ENCODE measurements around the gene WWOX.
A peak's percentile ranks its signal among the peaks of the same experiment; 100 is the strongest.

The WWOX gene

DNA sequence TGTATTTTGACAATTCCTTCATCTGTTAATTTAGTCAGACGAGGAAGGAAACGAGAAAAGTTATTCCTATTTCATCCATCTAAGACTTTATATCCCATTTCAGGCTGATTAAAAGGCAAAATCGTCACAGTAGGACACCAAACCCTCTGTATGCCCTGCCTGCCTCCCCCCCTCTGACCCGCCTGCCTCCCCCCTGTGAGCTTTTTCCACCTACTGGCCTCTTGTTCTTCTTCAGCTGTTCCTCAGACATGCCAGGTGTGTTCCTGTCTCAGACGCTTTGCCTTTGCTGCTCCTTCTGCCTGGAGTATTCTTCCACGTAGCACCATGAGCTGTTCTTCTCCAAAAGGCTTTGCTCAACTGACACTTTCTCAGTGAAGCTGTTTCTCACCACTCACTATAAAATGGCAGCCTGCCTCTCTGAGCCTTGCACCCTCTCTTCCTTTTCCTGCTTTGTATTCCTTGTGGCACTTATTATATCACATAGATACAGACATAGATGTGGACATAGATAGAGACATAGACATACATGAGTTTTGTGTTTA is 777.7 kb downstream of the WWOX start:
- DNase-seq: no peak

DNA sequence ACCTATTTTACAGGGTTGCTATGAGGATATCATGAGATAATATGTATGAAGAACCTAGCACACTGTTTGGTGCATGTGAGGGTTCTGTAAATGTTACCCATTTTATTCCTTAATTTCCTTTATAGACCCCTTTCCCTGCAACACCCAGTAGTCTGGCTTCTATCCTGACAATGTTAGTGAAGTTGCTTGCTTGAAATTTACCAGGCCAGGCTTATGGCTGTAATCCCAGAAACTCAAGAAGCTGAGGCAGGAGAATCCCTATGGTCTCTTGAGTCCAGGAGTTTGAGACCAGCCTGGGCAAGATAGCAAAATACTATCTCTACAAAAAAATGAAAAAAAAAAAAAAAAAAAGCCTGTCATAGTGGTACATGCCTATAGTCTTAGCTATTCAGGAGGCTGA is 779.1 kb downstream of the WWOX start:
- no peak for DNase-seq

GRCh38 chr16:78879011-78879410 is 779.6 kb downstream of the WWOX start:
- DNase-seq: peak in 2 of 4 experiments; percentile 47 to 70

DNA sequence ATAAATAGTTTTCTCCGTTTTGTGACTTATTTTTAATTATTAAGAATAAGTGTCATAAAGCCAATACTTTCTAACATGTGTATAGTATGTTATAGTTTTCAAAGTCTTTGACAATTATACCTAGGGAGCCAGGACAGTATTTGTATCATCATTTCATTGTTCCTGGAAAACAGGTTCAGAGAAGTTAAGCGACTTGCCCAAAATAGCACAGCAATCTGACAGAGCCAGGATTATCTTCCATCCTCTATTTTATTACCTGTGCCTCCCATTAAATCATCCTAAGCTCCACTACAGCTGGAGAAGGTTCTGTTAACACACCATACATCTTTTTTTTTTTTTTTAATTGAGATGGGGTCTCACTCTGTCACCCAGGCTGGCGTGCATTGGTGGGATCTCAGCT is 782.7 kb downstream of the WWOX start:
- DNase-seq: no peak

GRCh38 chr16:78882751-78883150 is 783.3 kb downstream of the WWOX start:
- peak; percentile 20 to 60 (median 38) for DNase-seq

- DNase-seq: no peak
Observed at GRCh38 chr16:78884204-78884603, 784.8 kb downstream of the WWOX start.

GRCh38 chr16:78889346-78889745 is 789.9 kb downstream of the WWOX start:
- no peak for DNase-seq

DNA sequence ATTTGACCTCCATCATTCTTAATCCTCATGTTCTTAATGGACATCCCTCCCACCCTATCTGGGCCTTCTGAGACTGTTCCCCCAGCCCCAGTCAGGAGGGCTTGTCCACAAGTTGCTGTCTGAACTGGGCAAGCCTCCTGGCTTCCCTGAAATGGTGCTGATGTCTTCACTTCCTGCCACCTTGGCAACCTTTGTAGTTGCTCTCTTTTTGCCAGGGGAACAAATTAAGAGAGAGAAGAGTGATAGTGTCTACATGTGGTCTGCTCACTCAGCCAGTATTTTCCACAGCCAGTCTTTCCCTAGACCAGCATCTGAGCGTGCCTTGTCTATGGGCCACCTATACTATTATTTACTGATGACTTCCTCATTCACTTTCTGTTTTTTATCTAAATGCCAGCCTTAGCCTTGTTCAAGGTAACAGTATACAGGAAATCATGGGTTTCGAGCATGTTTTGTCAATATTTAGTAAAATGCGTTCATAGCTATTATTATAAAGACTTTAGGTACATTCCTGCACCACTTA is 791.0 kb downstream of the WWOX start:
- DNase-seq: no peak

- DNase-seq: peak; percentile 76 to 96 (median 89)
Observed at GRCh38 chr16:78892951-78893733, 793.7 kb downstream of the WWOX start.

- no peak for DNase-seq
Observed at GRCh38 chr16:78894886-78895285, 795.4 kb downstream of the WWOX start.

- DNase-seq: no peak
Observed at GRCh38 chr16:78895681-78896080, 796.2 kb downstream of the WWOX start.

DNA sequence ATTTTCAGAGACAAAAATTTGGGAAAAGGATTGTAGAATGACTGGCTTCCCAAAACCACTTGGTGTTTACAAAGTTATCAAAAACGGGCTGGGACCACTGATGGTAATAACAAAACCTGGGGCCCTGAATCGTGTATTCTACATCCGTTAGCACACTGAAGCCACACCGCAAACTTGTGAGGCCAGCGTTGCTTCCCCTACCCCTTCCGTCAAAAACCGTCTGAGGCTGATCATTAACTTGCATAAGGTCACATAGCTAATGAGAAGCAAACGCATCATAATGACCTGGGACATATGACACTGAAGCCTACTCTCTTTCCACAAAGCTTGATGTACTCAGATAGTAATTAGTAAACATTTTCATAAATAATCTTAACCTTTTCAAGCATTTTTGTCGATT is 796.8 kb downstream of the WWOX start:
- peak in 1 of 4 experiments; percentile 27 for DNase-seq

- no peak for DNase-seq
Observed at GRCh38 chr16:78897299-78897698, 797.8 kb downstream of the WWOX start.

DNA sequence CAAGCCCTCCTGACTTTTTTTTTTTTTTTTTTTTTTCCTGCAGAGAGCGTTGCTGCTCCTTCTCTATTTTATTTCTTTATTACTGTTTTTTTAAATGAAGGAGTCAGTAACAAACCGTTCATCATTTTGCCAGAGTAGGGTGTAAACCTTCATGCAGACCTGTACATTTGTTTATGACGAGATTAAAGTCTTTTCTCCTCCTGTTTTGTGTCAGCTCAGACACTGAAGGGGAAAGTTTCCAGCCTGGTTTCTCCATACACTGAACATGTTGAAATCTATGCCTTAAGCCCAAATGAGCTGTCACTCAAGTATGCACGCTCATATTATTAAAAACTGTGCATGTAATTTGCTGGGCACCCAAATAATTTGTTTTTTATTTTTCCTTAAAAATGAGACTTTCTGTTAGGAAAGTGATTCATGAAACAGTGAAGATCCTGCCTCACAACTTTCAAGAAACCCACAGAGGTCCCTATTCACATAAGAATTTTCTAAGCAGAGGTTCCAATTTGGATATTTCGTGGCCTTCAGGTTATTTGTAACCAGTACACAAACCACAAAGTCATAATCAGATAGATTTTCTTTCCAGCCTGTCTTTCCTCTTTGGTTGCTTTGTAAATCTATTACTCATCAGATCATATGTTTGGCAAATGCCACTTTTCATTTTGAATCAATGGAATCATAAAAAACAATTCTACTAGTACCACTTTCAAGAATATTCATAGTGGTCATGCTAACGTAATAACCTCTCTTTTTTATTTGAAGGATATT is 800.8 kb downstream of the WWOX start:
- DNase-seq: peak in 1 of 4 experiments; percentile 20

GRCh38 chr16:78900966-78901365 is 801.5 kb downstream of the WWOX start:
- DNase-seq: no peak

DNA sequence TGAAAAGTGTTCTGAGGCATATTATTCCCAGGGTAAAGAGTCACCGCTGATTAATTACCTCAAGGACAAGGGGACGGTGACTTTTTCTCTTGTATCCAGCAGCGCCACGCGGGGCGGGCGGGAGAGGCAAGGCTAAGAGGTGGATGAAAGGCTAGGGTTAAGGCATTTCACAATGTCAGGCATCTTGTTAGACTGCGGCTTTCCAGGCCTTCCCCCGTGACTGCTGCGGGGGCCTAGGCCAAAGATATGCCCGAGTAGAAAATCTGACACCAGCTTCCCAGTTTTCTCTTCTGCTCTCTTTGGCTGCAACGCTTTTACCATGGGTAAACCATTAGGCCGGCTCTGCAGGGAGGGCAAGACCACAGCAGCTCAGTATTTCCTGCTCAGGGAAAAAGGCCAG is 802.9 kb downstream of the WWOX start:
- no peak for DNase-seq

DNA sequence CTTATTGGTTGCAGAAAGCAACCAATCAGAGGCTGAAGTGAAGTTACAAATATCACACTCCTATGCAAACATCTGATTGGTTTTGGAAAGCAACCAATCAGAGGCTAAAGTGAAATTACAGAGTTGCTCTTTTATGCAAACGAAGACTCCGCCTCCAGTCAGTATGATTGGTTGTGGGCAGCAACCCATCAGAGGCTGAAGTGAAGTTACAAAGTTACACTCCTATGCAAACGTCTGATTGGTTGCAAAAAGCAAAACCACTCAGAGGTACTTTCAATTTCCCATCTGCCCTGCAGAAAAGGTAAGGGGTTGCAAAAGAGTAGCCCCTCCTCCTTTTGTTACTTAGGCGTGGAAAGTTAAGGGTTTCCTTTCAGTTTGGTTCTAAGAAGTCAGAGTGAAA is 803.8 kb downstream of the WWOX start:
- DNase-seq: no peak

- no peak for DNase-seq
Observed at GRCh38 chr16:78903843-78904242, 804.4 kb downstream of the WWOX start.

GRCh38 chr16:78906135-78906534 is 806.7 kb downstream of the WWOX start:
- no peak for DNase-seq

DNA sequence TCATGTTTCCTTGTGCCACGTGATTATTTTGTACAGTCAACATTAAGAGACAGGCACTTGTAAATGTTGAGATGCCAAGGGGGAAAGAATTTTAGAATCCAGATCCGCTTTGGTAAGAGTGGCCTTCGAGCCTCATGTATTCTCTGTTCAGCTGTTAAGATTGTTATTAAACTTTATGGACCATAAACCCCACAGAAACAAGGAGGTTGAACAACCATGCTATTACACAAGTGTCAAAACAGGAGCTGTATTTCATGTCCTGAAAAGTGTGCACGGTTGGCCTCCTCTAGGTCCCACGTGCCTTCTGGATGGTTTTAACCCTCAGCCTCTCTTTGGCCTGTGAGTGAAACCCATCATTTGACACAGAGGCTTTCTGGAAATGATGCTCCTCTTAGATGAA is 809.8 kb downstream of the WWOX start:
- no peak for DNase-seq

DNA sequence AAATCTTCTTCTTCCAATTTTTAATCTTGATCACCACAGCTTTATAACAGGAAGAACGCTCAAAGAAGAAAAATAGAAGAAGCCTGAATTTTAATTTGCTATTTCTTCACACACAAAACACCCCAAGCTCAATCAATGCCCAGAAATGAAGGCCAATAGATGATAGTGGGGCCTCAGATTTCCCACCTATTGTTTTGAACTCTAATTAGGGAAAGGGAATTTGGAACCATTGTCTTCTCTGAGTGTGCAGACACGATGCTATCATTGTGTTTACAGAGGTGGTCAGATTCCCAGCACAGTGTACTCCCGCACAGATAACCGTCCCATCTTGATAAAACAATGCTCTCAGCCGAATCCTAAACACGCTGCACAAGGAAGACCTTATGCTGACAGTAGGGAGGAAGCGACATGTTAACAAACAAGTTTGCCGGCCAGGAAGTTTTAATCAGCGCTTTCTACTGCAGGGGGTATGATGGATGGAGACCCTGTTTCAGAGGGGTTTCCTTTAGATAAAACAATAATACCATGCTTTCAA is 816.4 kb downstream of the WWOX start:
- DNase-seq: no peak

DNA sequence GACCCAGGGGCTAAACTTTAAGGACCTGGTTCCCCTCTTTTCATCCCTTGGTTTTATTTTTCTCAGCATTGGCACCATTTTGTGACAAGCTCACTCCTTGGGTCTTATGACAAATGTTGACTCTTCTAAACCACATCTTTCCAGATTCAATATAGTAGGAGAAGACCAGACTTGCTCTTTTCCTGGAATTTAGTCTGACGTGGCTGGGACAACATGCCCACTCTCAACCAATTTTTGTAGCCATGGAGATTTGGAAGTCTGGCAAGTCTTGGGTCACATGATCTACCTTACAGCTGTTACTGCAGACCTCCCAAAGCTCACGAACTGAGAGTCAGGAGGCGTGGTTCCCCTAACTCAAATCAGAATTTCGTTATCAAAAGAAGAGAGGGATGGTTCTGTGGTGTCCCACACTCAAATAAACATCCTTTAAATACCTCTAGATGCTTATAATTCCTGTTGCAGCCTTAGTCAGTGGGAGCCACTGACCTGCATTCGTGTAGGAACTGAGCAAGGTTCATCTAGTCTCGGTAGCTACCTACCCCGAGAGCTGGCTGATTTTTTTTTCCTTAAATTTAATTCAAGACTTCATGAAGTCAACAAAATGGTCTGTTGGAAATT is 817.6 kb downstream of the WWOX start:
- no peak for DNase-seq

- no peak for DNase-seq
Observed at GRCh38 chr16:78918805-78919305, 819.4 kb downstream of the WWOX start.
